NCI-H226 (cell line): ENCODE results near the gene KRTAP2-2.

Source experiments
- DNase-seq: peaks from one replicate; pipeline ENCODE4 v3.0.0-alpha.2; 2015

The KRTAP2-2 gene

GRCh38 chr17:41020336-41020735 is 34.7 kb downstream of the KRTAP2-2 start:
- DNase-seq = no peak

DNA sequence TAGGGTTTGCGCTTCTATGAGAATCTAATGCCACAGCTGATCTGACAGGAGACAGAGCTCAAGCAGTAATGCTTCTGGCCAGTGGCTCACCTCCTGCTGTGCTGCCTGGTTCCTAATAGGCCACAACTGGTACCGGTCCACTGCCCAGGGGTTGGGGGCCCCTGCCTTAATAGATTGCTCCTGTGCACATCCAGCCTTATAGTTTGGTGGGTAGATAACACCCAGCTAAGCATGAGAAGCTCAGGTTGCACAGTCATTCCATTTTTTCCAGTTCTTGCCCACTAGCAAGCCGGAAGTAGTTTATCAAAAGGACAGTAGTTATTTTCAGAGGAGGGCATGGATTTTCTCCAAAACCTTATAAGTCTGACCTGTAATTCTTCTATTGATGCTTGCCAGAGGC is 35.6 kb downstream of the KRTAP2-2 start:
- no peak for DNase-seq

GRCh38 chr17:41018541-41018940 is 36.5 kb downstream of the KRTAP2-2 start:
- no peak for DNase-seq

DNA sequence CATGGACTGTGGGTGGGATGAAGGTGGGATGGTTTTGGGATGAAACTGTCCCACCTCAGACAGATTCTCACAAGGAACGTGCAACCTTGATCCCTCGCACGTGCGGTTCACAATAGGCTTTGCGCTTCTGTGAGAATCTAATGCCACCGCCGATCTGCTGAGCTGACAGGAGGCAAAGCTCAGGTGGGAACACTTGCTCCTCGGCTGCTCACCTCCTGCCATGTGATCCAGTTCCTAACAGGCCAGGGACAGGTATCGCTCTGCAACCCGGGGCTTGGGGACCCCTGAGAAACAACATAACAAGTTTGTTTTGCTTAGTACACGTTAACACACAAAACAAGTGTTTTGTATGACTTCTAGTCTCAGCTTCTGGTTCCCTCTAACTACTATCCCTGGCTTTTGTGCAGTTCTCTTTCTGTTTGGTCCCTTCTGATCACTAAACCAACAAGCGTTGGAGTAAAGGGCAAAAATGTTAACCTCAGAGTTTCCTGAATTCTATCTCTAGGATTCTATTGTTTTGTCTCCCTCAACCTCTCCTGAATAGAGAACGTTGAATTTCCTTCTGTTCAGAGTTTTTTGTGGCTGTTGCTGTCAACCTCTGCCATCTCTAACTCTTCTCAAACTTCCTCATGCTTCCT is 38.3 kb downstream of the KRTAP2-2 start:
- DNase-seq = no peak

DNA sequence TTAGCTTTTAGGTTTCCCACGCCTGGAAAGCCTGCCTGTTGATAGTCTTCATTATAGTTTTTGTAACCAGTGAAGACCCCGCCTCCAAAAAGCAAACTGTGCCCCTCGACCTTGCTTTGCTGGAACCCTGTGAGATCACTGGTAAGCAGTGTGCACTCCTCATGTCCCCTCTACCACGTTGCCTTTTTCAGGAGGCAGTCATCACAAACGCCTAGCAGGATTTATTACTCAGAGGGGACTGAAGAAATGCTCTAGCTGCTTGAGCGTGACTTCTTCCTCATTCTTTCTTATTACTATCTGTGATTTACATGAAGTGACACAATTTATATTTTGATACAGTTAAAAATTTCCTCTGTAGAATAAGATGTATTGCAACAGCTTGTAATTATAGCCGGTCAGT is 39.6 kb downstream of the KRTAP2-2 start:
- no peak for DNase-seq

- no peak for DNase-seq
Observed at GRCh38 chr17:41013606-41014005, 41.4 kb downstream of the KRTAP2-2 start.

- DNase-seq = no peak
Observed at GRCh38 chr17:41013181-41013580, 41.8 kb downstream of the KRTAP2-2 start.

DNA sequence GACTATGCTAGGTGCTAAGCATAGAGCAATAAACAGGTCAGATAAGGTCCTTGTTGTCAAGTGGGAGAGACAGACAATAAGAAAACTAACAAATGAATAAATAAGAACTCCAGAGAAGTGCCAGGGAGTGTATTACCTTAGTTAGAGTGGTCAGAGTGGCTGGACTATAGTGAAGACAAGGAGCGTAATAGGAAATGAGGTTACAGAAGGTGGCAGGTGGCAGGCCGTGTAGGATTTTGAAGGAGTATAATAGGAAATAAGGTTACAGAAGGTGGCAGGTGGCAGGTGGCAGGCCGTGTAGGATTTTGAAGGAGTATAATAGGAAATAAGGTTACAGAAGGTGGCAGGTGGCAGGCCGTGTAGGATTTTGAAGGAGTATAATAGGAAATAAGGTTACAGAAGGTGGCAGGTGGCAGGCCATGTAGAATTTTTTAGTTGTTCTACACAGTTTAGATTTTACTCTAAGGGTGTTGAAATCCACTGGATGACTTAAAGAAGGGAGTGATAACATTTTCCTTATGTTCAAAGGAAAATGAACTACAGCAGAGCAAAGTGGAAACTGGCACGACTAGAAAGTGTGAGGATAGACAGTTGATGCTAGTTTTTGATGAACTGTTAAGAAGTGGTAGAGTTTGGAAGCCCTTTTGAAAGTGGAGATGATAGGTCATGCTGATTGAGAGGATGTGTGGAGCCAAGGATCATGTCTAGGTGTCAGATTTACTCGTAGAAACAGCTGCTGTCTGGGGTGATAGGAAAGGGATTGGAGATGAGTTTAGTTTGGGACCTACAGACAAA is 42.5 kb downstream of the KRTAP2-2 start:
- no peak for DNase-seq

- DNase-seq = no peak
Observed at GRCh38 chr17:41010441-41010840, 44.6 kb downstream of the KRTAP2-2 start.

DNA sequence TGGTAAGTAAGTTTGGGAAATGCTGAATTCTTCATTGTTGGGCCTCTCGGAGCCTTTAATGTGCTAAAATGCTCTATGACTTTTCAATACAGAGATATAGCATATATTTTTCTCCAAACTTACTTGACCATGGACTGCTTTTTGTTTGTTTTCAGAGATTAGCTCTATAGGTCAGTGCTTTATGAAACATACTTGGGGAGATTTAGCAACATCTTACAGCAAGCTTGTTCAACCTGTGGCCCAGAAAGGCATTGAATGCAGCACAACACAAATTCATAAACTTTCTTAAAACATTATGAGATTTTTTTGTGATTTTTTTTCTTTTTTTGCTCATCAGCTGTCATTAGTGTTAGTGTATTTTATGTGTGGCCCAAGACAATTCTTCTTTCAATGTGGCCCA is 45.1 kb downstream of the KRTAP2-2 start:
- no peak for DNase-seq

GRCh38 chr17:41009301-41009760 is 45.7 kb downstream of the KRTAP2-2 start:
- no peak for DNase-seq

DNA sequence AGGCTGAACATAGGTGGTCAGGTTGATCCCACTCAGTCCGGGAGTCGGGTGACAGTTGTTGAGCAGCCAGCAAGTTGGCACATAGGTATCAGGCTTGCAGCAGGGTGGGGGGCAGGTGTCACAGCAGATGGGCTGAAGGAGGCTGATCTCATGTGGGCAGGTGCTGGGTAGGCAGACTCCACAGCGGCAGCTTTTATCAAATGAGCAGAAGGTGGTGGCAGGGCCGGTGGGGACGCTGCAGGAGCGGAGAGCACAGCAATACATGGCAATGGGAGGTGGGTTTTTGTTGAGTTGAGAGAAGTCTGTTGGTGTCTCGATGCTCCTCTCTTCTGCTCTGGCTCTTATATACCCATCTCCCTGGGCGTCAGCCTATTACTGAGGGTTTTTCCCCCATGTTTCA is 46.2 kb downstream of the KRTAP2-2 start, which contains the start of gene KRTAP3-1:
Gene KRTAP3-1, minus strand, starts transcription at position 318 of the 400 bp plus-strand sequence. Its CDS starts 54 bp downstream, at position 264.
- no peak for DNase-seq
